Fibroblast of lung (primary cell): ENCODE results near the gene GJB3. TPM values are rescaled to one million over a fixed set of nuclear protein-coding genes. Genes with fewer than 3 reads are reported as not detected.

Source experiments
- DNase-seq, 2 donors: peaks; one replicate each; pipeline versions ENCODE4 v3.0.0 to v3.0.0-alpha.2; 2010; ENCODE audit warnings: low read depth in 2 of 2
- H2AFZ ChIP-seq: 2 replicates; pipeline ENCODE4 v1.5.1; 2012; ENCODE audit warnings: low read length, control low read depth, inconsistent platforms
- H3K27ac ChIP-seq: 2 replicates; pipeline ENCODE4 v1.5.1; 2011; ENCODE audit warnings: low read length, control low read depth; ENCODE audit not compliant: insufficient read depth
- H3K27me3 ChIP-seq: 2 replicates; pipeline ENCODE4 v1.5.1; 2011; ENCODE audit warnings: mild to moderate bottlenecking, low read length; ENCODE audit not compliant: control insufficient read depth, insufficient read depth
- H3K36me3 ChIP-seq: 2 replicates; pipeline ENCODE4 v1.5.1; 2011; ENCODE audit warnings: low read length; ENCODE audit not compliant: control insufficient read depth, insufficient read depth
- H3K4me1 ChIP-seq: 2 replicates; pipeline ENCODE4 v1.5.1; 2011; ENCODE audit warnings: low read length; ENCODE audit not compliant: control insufficient read depth, insufficient read depth; ENCODE audit errors: extremely low read depth
- H3K4me2 ChIP-seq: 2 replicates; pipeline ENCODE4 v1.5.1; 2011; ENCODE audit warnings: low read length, control low read depth; ENCODE audit not compliant: insufficient read depth; ENCODE audit errors: extremely low read depth
- H3K4me3 ChIP-seq, 4 experiments: fragments of 200-600 bp in 1 of 4; sonication (generic) in 1 of 4; replicated peaks in 1 of 4; 2 replicates each; pipeline ENCODE4 v1.5.1; 2011 to 2016; ENCODE audit warnings: low read length in 4 of 4, low read depth in 3 of 4, mild to moderate bottlenecking in 3 of 4, control low read depth in 2 of 4, inconsistent platforms in 1 of 4, mixed read lengths in 1 of 4; ENCODE audit not compliant: insufficient read depth in 1 of 4; ENCODE audit errors: control extremely low read depth in 1 of 4
- H3K79me2 ChIP-seq: 2 replicates; pipeline ENCODE4 v1.5.1; 2012; ENCODE audit warnings: mild to moderate bottlenecking, low read length, inconsistent platforms; ENCODE audit not compliant: control insufficient read depth, insufficient read depth
- H3K9ac ChIP-seq: 2 replicates; pipeline ENCODE4 v1.5.1; 2011; ENCODE audit warnings: mild to moderate bottlenecking, low read length, control low read depth; ENCODE audit not compliant: insufficient read depth
- H3K9me3 ChIP-seq: 2 replicates; pipeline ENCODE4 v1.5.1; 2012; ENCODE audit warnings: low read depth, low read length; ENCODE audit not compliant: control insufficient read depth, insufficient read depth
- H4K20me1 ChIP-seq: 2 replicates; pipeline ENCODE4 v1.5.1; 2011; ENCODE audit warnings: low read length; ENCODE audit not compliant: control insufficient read depth, insufficient read depth; ENCODE audit errors: extremely low read depth
- CTCF ChIP-seq, 2 donors: IDR thresholded peaks in 1 of 2; conservative IDR thresholded peaks in 1 of 2; 1 replicate in 1 of 2; 2 replicates in 1 of 2; pipeline ENCODE4 v1.5.1; 2011 to 2012; ENCODE audit warnings: low read length in 2 of 2, control low read depth in 1 of 2, inconsistent platforms in 1 of 2, low read depth in 1 of 2, mild to moderate bottlenecking in 1 of 2
- EZH2 ChIP-seq: IDR thresholded peaks from 2 replicates; pipeline ENCODE4 v1.5.1; 2012; ENCODE audit warnings: low read length, control low read depth, mild to moderate bottlenecking; ENCODE audit errors: missing control alignments
- polyA plus RNA-seq, 2 donors: library from polyadenylated mRNA; depleted of rRNA in 1 of 2; stranded (reverse) in 1 of 2; unstranded in 1 of 2; fragments of >200 nt; gene quantifications; 2 replicates each; pipeline ENCODE4 v1.2.1, GENCODE V29; 2011 to 2012; ENCODE audit warnings: missing spikeins in 1 of 2
- total RNA-seq: library from RNA; depleted of rRNA; stranded (reverse); fragments of >200 nt; gene quantifications from 2 replicates; pipeline ENCODE4 v1.2.1, GENCODE V29; 2014

The GJB3 gene
- total and polyA plus RNA-seq, 2 donors (not counting 1 experiment from before 2014, with no cell fraction given): not detected

DNA sequence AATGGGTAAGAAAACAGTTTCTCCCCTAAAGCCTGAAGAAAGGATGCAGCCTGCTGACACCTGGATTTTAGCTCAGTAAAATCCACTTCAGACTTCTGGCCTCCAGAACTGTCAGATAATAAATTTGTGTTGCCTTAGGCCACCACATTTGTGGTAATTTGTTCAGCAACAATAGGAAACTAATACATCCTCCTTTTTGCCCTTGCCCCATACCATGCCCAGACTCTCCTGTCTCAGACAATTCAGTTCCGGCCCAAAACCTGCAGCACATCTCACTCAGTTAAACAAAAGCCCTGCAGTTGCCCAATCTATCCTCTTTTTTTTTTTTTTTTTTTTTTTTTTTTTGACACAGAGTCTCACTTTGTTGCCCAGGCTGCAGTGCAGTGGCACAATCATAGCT is 52.7 kb downstream of the GJB3 start:
- Histone ChIP-seq H3K36me3 (no peaks in the 10 kb centered on the region), H3K4me2 (no peak overlapping the region), H4K20me1 (no peaks in the 10 kb centered on the region), H3K9me3 (no peaks in the 10 kb centered on the region), H3K4me3 (no peak overlapping the region), H3K79me2 (no peaks in the 10 kb centered on the region), H3K4me1 (no peaks in the 10 kb centered on the region), H3K9ac (no peak overlapping the region), H3K27ac (no peak overlapping the region), H3K27me3 (no peaks in the 10 kb centered on the region), H2AFZ (no peak overlapping the region)
- TF ChIP-seq CTCF (conservative IDR thresholded peaks at IDR 0.05 in 1 of 2, IDR thresholded peaks at IDR 0.05 in 1 of 2; ENCODE audit: low read depth in 1 of 2, low read length in 2 of 2) (no peak), EZH2 (no peak)
- DNase-seq: no peak

Other genes starting within 250 kb of the GJB3 start
- gene GJB5, start 26.2 kb upstream of the GJB3 start, total RNA-seq: not detected in 2 replicates
- gene GJB5, start 26.2 kb upstream of the GJB3 start, polyA plus RNA-seq: not detected in 2 replicates
- gene GJB4, start 21.5 kb upstream of the GJB3 start, total RNA-seq: not detected in 2 replicates
- not detected in 2 replicates for gene GJB4, start 21.5 kb upstream of the GJB3 start, polyA plus RNA-seq
- gene GJA4, start 11.8 kb downstream of the GJB3 start, total RNA-seq: not detected in 2 replicates
- gene GJA4, start 11.8 kb downstream of the GJB3 start, polyA plus RNA-seq: not detected in 2 replicates
- gene SMIM12, start 78.5 kb downstream of the GJB3 start, total RNA-seq: 14.4 and 18.2 TPM in 2 replicates
- 59.7 and 66.0 TPM in 2 replicates for gene SMIM12, start 78.5 kb downstream of the GJB3 start, polyA plus RNA-seq
- gene DLGAP3, start 148.4 kb downstream of the GJB3 start, total RNA-seq: not detected in 2 replicates
- 0.02 TPM in 1 of 2 replicates, not detected in the other for gene DLGAP3, start 148.4 kb downstream of the GJB3 start, polyA plus RNA-seq
- 31.3 and 36.0 TPM in 2 replicates for gene TMEM35B, start 204.1 kb downstream of the GJB3 start, total RNA-seq
- 33.1 and 45.0 TPM in 2 replicates for gene TMEM35B, start 204.1 kb downstream of the GJB3 start, polyA plus RNA-seq